Endothelial cell (in vitro differentiated cells): ENCODE measurements around the gene PRR15L. TPM values are rescaled to one million over a fixed set of nuclear protein-coding genes. Genes with fewer than 3 reads are reported as not detected.
"Not testable (repeated sequence)": the region's sequence is repeated elsewhere in the genome, so short reads cannot be mapped to it uniquely, and the experiment has no call there.

Experiments
- DNase-seq: peaks from one replicate; pipeline ENCODE4 v3.0.0; 2021; ENCODE audit warnings: low spot score
- H3K27ac Mint-ChIP-seq: one replicate; pipeline ENCODE4 v1.8.0; 2021; ENCODE audit warnings: mixed read lengths, inconsistent platforms; ENCODE audit not compliant: unreplicated experiment
- H3K27me3 Mint-ChIP-seq: one replicate; pipeline ENCODE4 v1.8.0; 2021; ENCODE audit warnings: mild to moderate bottlenecking, moderate library complexity, mixed read lengths, inconsistent platforms; ENCODE audit not compliant: unreplicated experiment
- H3K36me3 Mint-ChIP-seq: one replicate; pipeline ENCODE4 v1.8.0; 2021; ENCODE audit warnings: mild to moderate bottlenecking, low read depth, mixed read lengths, inconsistent platforms; ENCODE audit not compliant: unreplicated experiment
- H3K4me1 Mint-ChIP-seq: one replicate; pipeline ENCODE4 v1.8.0; 2021; ENCODE audit warnings: mild to moderate bottlenecking, mixed read lengths, inconsistent platforms; ENCODE audit not compliant: unreplicated experiment
- H3K4me3 Mint-ChIP-seq: one replicate; pipeline ENCODE4 v1.8.0; 2021; ENCODE audit warnings: mild to moderate bottlenecking, mixed read lengths, inconsistent platforms; ENCODE audit not compliant: unreplicated experiment
- H3K9me3 Mint-ChIP-seq: one replicate; pipeline ENCODE4 v1.8.0; 2021; ENCODE audit warnings: mixed read lengths, inconsistent platforms; ENCODE audit not compliant: unreplicated experiment
- total RNA-seq: library from RNA; stranded (reverse); fragmentation: NEBNext Ultra II Directional; extraction: Animal tissue kit (Norgen Biotek cat#: 25700); gene quantifications from one replicate; pipeline ENCODE4 v1.2.1, GENCODE V29; 2021; ENCODE audit not compliant: unreplicated experiment
- TF ChIP-seq, protein P1 (sequence below): fragments of 200-600 bp; sonication (generic); IDR thresholded peaks from one replicate; pipeline ENCODE4 v1.5.0; 2021; ENCODE audit warnings: antibody characterized with exemption; ENCODE audit not compliant: unreplicated experiment

The PRR15L gene
- total RNA-seq, 1 donor from 2014 or later: not detected

DNA sequence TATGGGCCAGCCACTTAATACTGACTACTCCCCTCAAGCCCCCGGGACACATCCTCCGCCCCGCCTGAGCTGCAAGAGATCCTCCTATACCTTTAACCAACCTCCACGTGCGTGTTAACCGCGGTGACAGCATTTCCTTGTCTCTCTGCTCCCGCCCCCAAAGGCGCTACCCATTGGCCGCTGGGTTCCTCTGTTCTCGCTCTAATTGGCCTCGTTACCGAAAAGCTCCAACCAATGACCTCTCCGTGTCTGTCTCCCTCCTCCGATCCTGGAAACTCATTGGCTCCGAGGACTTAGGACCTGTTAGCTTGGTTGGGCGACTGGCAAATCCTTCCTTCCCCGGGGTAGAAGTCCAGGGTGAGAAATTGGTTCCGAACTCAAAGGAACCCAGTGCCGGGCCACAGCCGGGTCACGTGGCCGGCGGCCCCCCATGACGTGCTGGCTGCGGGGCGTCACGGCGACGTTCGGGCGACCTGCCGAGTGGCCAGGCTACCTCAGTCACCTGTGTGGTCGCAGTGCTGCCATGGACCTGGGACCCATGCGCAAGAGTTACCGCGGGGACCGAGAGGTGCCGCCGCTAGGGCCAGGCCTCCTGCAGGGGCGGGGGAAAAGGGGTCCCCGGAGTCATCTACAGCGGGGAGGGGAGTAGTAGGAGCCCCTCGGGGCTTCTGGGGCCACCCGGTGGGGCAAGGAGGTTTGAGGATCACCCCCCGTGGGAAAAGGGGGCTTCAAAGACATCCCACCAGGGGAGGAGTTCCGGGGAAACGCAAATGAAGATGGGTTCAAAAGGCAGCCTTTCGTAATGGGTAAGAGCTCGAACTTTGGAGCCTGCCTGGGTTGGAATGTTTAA, 16.2 kb downstream of the PRR15L start, which contains the start of gene PNPO:
Gene PNPO (plus strand): TSS at position 326 of the 850 bp plus-strand sequence. CDS start 105 bp downstream, at position 431.
- H3K4me3 Mint-ChIP-seq: peak within 1 kb of the TSS; percentile 89
- peaks cover 13% of the 10 kb centered on the region for H3K4me1 Mint-ChIP-seq
- no peak within 1 kb of the TSS for H3K27ac Mint-ChIP-seq
- H3K27me3 Mint-ChIP-seq: peaks cover 11% of the 10 kb centered on the region
- H3K36me3 Mint-ChIP-seq: peaks cover 4% of the 10 kb centered on the region
- H3K9me3 Mint-ChIP-seq: no peaks in the 10 kb centered on the region
- DNase-seq: peak; percentile 80
- TF ChIP-seq, protein P1, sequence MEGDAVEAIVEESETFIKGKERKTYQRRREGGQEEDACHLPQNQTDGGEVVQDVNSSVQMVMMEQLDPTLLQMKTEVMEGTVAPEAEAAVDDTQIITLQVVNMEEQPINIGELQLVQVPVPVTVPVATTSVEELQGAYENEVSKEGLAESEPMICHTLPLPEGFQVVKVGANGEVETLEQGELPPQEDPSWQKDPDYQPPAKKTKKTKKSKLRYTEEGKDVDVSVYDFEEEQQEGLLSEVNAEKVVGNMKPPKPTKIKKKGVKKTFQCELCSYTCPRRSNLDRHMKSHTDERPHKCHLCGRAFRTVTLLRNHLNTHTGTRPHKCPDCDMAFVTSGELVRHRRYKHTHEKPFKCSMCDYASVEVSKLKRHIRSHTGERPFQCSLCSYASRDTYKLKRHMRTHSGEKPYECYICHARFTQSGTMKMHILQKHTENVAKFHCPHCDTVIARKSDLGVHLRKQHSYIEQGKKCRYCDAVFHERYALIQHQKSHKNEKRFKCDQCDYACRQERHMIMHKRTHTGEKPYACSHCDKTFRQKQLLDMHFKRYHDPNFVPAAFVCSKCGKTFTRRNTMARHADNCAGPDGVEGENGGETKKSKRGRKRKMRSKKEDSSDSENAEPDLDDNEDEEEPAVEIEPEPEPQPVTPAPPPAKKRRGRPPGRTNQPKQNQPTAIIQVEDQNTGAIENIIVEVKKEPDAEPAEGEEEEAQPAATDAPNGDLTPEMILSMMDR: no peak

DNA sequence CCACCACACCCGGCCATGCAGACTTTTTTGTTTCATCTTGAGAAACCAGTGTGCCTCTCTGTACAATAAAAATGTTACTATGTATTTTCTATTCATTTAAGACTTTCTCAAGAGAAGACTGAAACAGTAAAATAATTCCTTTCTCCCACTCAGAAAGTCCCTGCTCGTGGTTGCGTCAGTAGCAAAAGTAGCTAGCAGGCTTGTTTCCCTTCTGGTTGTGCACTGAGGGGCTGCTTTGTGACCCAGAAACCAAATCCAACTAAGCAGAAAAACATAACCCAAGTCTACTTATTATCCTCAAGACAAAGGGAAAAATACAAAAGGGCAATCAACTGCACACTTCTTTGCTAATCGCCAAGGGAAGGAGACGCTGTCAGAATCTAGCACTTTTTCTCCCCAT, 19.7 kb downstream of the PRR15L start:
- Mint-ChIP-seq H3K9me3 (no peaks in the 10 kb centered on the region), H3K4me1 (peaks cover 13% of the 10 kb centered on the region), H3K27me3 (peaks cover 9% of the 10 kb centered on the region), H3K27ac (no peak overlapping the region), H3K4me3 (no peak overlapping the region), H3K36me3 (no peaks in the 10 kb centered on the region)
- TF ChIP-seq, protein P1: no peak
- DNase-seq: no peak

DNA sequence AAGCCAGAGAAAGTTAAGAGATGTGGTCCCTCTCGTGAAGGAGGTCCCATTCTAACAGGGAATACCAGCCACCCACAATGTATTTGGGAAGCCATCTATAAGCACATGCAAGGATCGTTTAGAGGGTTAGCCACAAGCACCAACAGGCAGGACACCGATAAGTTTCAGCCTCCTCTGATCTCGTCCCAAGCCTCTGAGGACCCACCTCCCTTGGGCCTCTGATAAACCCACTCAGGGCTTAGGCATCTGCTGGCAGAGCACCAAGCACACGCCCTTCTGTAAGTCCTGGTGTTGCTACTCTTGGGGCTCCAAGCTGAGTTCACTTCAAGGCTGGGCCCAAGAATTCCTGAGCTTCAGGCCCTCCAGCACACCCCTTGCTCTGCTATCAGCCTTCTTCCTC, 21.7 kb downstream of the PRR15L start:
- Mint-ChIP-seq H3K4me3 (no peak overlapping the region), H3K36me3 (no peaks in the 10 kb centered on the region), H3K27me3 (peaks cover 7% of the 10 kb centered on the region), H3K9me3 (no peaks in the 10 kb centered on the region), H3K27ac (no peak overlapping the region), H3K4me1 (peaks cover 2% of the 10 kb centered on the region)
- TF ChIP-seq, protein P1: no peak
- DNase-seq: no peak

DNA sequence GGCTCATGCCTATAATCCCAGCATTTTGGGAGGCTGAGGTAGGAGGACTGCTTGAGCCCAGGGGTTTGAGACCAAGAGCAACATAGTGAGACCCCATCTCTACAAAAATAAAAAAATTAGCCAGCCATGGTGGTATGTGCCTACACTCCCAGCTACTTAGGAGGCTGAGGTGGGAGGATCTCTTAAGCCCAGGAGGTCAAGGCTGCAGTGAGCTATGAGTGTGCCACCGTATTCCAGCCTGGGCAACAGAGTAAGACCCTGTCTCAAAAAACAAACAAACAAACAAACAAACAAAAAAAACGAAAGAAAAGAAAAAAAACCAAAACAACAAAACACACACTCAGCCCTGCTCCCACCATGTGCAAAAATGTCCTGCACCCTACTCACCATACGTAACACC, 22.2 kb downstream of the PRR15L start:
- H3K4me3 Mint-ChIP-seq, H3K36me3 Mint-ChIP-seq, H3K27me3 Mint-ChIP-seq, DNase-seq, H3K4me1 Mint-ChIP-seq, H3K27ac Mint-ChIP-seq, H3K9me3 Mint-ChIP-seq: not testable (repeated sequence)

DNA sequence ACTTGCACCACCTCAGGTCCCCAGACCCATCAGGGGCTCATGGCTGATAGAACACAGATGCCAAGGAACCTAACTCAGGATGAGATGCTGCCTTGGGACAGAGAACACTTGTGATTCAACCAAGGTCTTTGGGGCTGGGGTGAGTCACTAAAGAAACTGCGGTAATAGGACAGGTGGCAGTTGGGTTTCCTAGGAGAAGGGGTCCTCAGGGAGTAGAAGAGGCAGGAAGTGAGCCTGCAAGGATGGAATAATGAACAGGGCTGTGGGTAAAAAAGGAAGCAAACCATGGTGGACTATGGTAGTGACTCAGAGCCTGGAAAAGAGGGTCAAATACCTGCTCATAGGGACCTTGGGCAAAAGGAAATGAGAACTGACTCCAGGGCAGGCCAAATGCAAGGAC, 22.8 kb downstream of the PRR15L start:
- H3K27me3 Mint-ChIP-seq: peaks cover 2% of the 10 kb centered on the region
- no peaks in the 10 kb centered on the region for H3K4me1 Mint-ChIP-seq
- peaks cover 4% of the 10 kb centered on the region for H3K36me3 Mint-ChIP-seq
- H3K27ac Mint-ChIP-seq: no peak overlapping the region
- DNase-seq: no peak
- TF ChIP-seq, protein P1: no peak
- H3K4me3 Mint-ChIP-seq: no peak overlapping the region
- no peaks in the 10 kb centered on the region for H3K9me3 Mint-ChIP-seq
